Measurements from ENCODE around the gene LMOD1.

Gene LMOD1

DNA sequence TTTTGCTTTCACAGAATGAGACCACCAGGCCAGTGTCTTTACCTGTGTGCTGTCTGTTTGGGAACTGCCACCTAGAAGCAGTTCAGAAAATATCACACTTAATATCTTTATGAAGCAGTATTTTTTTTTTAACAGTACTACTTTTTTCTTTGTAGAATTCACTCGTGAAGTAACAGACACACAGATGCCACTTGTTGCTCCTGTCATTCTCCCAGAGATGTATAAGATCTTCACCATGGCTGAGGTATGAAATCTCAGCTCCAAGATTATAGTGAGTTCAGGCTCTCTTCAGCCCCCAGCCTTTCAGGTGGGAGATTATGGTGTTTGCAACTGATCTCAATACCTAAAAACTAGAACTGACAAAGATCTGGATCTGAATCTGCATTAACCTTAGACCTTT lies 94.4 kb downstream of the LMOD1 start:
- no peak for DNase-seq

DNA sequence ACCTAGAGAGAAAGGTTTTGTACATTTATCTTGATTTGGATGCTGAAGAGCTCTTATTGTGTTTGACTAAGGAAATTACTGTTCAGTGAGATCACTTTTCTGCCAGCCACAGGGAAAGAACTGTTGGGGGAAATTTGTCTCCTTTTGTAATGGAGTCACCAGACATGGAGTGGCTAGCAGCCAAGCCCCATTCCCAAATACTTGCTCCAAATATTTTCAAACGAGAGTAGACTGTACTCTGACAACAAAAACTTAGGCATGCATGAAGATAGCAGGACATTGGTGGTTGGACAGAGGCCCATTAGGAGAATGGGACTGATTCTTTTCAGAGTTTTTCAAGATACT lies 96.3 kb downstream of the LMOD1 start:
- DNase-seq = no peak

DNA sequence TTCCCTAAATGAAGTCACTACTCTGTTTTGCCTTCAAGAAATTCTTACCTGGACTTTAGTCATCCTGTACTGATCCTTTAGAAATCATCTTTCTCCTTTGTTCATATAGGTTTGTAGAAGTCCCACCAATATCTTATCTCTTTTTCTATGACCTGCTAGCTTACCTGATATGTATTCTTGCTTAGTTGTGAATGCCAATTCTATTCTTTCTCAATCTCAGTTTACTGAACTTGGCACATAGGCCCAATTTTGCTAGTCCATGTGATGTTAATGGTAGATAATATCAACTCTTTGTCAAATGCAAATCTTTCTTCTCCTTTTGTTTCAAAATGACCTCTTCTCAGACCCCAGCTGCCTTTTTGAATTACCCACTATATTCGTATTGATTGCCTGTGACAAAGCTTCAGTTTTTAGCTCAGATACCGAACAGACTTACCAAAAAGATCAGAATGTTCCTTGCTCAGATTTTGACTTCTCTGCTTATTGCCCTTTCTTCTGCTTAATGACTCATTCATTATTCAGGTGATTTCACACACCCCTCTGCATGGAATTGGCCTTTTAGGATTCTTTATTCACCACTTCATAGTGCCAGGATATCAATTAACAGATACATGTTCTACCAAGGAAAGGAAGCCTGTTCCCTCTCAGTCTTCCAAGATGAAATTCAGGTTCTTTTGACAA lies 96.8 kb downstream of the LMOD1 start:
- DNase-seq = no peak

DNA sequence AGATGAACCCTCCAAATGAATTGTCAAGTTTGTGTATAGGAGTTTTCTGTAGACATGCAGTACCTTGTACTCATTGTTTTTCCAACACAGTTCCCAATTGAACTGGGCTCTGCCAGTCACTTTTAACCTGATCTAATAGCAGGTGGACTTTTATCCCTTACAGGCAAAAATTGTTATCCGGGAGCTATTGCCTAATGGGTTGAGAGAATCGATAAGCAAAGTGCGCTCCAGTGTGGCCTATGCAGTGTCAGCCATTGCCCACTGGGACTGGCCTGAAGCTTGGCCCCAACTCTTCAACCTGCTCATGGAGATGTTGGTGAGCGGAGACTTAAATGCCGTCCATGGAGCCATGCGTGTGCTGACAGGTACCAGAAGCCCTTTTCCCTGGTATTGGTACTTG lies 98.1 kb downstream of the LMOD1 start:
- no peak for DNase-seq

DNA sequence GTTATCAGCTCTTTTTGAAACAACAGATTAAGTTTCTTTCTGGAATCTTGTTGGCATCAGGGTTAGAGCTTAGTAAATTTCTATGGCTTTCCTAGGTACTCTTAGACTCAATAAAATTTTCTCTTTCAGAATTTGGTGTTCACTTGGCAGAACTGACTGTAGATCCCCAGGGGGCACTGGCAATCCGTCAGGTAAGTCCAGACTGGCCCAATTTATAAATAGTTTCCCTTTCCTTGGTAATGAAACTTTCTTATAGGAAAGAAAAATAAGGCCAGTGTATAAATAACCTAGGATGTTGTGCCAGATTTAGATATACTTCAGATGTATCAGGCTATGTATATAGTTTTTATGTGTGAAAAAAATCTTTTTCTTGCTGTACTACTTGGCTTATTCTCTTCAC lies 99.2 kb downstream of the LMOD1 start:
- DNase-seq = no peak
